ENCODE results near the gene CHST12.
"Not testable (repeated sequence)": the region's sequence is repeated elsewhere in the genome, so short reads cannot be mapped to it uniquely, and the experiment has no call there.

CHST12 gene

GRCh38 chr7:2403718-2404648 lies 572 bp downstream of the CHST12 start:
- peak in 1 of 2 donors; percentile 12 for DNase-seq (ENCODE audit: low read depth in 1 of 2, low spot score in 1 of 2)

GRCh38 chr7:2404714-2405119 lies 1.3 kb downstream of the CHST12 start:
- no peak for DNase-seq (ENCODE audit: low read depth in 1 of 2, low spot score in 1 of 2)

- DNase-seq (ENCODE audit: low read depth in 1 of 2, low spot score in 1 of 2) = no peak
Measured at GRCh38 chr7:2405201-2405600, 1.8 kb downstream of the CHST12 start.

GRCh38 chr7:2405601-2406345 lies 2.4 kb downstream of the CHST12 start:
- DNase-seq (ENCODE audit: low read depth in 1 of 2, low spot score in 1 of 2) = peak in 1 of 2 donors; percentile 36

GRCh38 chr7:2409745-2410414 lies 6.5 kb downstream of the CHST12 start:
- no peak for DNase-seq (ENCODE audit: low read depth in 1 of 2, low spot score in 1 of 2)

- DNase-seq (ENCODE audit: low read depth in 1 of 2, low spot score in 1 of 2) = no peak
Measured at GRCh38 chr7:2411049-2411448, 7.6 kb downstream of the CHST12 start.

GRCh38 chr7:2411815-2412586 lies 8.6 kb downstream of the CHST12 start:
- no peak for DNase-seq (ENCODE audit: low read depth in 1 of 2, low spot score in 1 of 2)

GRCh38 chr7:2412587-2413201 lies 9.3 kb downstream of the CHST12 start:
- no peak for DNase-seq (ENCODE audit: low read depth in 1 of 2, low spot score in 1 of 2)

GRCh38 chr7:2416063-2416462 lies 12.7 kb downstream of the CHST12 start:
- no peak for DNase-seq (ENCODE audit: low read depth in 1 of 2, low spot score in 1 of 2)

GRCh38 chr7:2416650-2417049 lies 13.2 kb downstream of the CHST12 start:
- DNase-seq (ENCODE audit: low read depth in 1 of 2, low spot score in 1 of 2) = no peak

GRCh38 chr7:2417178-2417577 lies 13.8 kb downstream of the CHST12 start:
- DNase-seq (ENCODE audit: low read depth in 1 of 2, low spot score in 1 of 2) = not testable (repeated sequence)

GRCh38 chr7:2417981-2418481 lies 14.6 kb downstream of the CHST12 start:
- DNase-seq (ENCODE audit: low read depth in 1 of 2, low spot score in 1 of 2) = peak in 1 of 2 donors; percentile 33

GRCh38 chr7:2420216-2420933 lies 17.0 kb downstream of the CHST12 start:
- DNase-seq (ENCODE audit: low read depth in 1 of 2, low spot score in 1 of 2) = no peak

GRCh38 chr7:2421943-2422310 lies 18.5 kb downstream of the CHST12 start:
- DNase-seq (ENCODE audit: low read depth in 1 of 2, low spot score in 1 of 2) = no peak

- no peak for DNase-seq (ENCODE audit: low read depth in 1 of 2, low spot score in 1 of 2)
Measured at GRCh38 chr7:2425749-2426148, 22.3 kb downstream of the CHST12 start.

- DNase-seq (ENCODE audit: low read depth in 1 of 2, low spot score in 1 of 2) = peak in 1 of 2 donors; percentile 23
Measured at GRCh38 chr7:2431260-2431867, 28.0 kb downstream of the CHST12 start.

GRCh38 chr7:2432910-2433712 lies 29.7 kb downstream of the CHST12 start:
- DNase-seq (ENCODE audit: low read depth in 1 of 2, low spot score in 1 of 2) = no peak

Measured in activated T-helper 1 cell treated with anti-CD3 and anti-CD28 coated beads, Interleukin-2, amount 50 U/mL, for 16 hours (primary cell).